D341Med (cell line): ENCODE data around the gene NEUROD1.

Experiments used
- DNase-seq: peaks from one replicate; pipeline ENCODE4 v3.0.0; 2012; ENCODE audit warnings: low spot score

Gene NEUROD1

DNA sequence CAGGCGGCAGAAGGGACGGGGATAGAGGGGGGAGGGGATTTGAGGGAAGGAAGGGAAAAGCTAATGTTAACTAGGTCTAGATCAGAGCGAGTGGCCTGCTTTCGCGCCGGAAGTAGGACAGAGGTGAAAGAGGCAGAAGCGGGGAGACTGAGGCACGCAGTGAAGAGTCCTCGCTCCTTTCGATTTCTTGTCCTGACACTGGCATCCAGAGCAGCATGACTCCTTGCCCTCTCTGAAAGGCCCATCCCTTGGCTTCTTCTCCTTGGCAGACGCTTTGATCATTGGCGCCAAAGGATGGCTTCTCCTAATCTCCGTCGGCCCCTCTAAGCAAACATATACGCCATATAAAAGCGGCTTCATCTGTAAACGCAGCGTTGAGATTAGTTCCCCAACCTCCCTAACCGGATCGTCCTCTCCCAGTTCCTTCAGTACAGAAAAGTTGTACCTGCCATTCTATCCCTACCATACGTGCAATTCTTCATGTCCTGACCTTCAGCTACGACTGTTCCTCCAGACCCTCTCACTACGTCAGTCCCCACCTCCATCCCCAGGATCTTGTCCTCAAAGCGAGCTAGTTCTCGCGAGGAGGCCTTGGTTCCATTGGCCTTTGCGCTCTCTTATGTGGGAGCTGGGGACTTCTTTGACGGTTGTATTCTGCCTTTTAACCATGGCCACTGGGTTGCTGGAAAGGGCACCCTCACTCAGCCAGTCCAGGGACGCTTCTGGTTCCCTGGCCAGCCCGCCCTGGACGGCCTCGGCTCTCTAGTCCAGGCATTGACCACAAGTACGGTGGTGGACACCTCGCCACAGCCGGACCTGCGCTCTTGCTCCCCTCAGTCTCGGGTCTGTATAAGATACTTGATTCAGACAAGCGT lies 857 bp upstream of the NEUROD1 start:
- DNase-seq: no peak

DNA sequence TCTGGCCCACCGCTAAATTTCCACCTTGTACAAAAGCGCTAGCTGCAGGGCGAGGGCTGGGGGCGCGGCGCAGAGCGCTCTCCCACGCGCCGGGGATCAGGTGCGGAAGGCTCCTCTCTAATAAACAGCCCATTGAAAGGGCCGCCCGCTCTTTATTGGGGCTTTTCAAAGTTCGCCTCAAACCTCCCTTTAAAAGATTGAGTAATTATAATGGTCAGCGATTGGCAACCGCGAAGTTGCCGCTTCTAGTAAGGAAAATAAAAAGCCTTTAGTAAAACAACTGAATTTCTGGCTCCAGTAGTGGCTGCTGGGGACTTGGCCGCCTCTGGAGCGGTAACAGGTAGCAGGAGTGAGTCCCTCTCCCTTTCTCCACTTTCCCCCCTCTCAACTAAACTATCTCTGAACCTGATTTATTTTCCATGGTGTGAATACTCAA lies 755 bp downstream of the NEUROD1 start:
- DNase-seq: no peak

DNA sequence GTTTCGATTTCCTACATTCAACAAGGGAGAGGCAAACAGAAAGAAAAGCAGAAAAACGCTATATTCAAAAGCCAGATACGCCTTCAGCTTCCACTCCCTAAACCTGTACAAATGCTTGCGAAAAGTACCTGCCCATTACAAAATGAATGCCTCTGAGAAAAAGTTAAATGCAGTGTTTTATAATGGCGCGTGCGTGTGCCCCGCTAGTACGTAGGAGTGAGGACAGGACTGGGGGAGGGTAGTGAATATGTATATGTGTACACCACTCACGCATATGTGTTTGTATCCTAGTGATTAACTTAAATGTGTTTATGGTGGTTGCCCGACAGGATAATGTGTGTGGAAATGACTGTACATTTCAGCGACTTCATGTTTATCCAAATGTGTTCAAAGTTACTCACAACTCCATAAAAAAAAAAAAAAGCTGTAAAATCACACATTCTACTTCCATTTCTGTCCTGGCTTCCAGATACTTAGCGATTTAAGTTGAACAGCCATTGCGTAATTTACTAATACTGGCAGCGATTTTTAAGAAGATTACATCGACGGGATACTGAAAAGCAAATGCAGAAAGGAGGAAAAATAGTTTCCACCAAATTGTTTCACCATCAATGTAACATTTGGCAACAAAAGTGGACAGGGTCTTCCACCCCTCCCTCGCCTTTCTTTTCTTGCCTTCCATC lies 1.3 kb downstream of the NEUROD1 start:
- no peak for DNase-seq

DNA sequence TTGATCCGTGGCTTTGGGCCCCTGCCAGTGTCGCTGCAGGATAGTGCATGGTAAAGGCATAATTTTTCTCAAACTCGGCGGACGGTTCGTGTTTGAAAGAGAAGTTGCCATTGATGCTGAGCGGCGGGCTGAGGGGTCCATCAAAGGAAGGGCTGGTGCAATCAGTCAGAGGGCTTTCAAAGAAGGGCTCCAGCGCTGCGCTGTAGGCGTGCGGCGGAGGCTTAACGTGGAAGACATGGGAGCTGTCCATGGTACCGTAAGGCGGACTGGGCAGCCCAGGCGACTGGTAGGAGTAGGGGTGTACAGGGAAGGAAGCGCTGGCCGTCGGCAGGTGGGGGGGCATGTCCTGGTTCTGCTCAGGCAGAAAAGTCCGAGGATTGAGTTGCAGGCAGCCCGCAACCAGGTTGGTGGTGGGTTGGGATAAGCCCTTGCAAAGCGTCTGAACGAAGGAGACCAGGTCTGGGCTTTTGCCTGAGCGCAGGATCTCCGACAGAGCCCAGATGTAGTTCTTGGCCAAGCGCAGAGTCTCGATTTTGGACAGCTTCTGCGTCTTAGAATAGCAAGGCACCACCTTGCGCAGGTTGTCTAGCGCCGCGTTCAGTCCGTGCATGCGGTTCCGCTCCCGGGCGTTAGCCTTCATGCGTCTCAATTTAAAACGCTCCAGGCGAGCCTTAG lies 2.3 kb downstream of the NEUROD1 start:
- DNase-seq: no peak

DNA sequence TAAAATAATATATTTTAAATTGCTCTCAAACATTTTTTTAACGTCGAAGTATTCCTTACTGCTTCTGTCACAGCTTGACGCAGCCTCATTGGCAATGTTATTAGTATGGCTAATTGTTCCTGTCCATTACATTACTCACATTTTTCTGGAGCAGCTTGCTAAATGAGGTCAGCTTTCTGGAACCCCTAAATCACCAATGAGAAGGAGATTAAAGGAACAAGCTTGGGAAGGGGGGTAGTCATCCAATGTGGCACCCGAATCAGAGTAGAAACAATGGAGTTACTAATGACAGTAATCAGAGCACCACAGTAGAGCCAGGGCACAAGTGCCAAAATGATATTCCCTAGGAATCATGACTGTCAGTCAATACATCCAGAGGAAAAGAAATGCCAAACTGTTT lies 5.1 kb downstream of the NEUROD1 start:
- DNase-seq: no peak

DNA sequence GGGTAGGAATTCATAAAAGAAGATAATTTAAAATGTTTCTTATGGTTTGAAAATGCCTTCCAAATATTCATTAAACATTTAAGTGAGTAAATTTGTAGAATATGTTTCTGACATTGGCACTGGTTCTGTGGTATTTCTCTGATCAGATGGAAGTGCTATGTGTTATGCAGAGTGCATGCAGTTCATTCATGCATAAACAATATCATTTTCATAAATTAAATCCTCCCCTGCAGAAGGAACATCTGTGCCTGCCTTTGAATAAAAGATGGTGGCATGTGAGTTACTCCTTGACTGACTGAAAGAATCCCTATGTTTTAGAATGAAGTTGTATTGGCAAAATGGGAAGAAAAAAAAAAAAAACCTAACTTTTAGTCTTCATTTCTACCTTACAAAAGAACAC lies 5.9 kb downstream of the NEUROD1 start:
- no peak for DNase-seq

DNA sequence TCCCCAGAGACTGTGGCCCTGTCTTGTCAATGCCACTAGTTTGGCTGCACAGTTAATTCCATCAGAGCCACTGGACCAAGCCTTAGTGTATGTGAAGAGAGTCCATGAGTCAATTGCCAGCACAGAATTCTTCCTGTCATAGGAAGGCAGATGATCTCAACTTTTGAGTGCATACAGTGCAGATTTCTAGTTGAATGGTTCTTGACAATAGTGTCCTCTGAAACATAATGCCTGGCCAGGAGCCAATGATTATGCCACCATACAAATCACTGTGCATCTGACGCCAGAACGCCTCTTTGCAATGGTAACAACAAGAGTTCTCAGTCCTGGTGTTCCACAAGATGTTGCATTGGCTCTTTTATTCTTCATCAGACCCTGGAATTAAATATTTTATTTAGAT lies 7.1 kb downstream of the NEUROD1 start:
- no peak for DNase-seq

DNA sequence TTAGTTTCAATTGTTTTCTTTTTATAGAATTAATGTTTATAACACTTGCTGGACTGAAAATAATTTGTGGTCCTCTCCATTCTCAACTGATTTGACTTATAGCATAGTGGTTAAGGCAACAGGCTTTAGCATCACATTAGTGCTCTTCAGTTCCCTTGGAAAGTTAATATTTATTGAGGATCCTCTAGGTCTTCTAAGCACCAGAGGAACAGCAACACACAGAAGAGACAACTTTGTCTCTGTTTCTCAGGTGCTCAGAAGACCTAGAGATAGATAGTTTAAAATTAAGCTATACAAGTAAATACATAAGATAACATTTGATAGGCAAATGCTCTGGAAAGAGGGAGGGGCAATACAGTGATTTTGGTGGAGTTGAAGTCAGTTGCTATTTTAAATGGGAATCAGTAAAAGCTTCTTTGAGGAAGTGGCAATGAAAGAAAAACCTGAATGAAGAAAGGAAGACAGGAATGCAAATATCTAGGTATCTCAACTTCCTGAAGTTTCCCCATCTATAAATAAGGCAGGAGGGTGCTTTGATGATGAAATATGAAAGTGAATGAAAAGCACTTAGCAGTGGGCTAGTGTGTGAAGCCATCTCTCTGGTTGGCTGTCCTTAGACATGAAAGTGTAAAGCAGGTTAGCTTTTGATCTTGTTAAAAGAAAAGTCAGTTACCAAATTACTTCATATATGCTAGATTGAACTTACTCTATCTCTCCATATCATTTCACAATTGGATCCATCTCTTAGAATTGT lies 7.9 kb downstream of the NEUROD1 start:
- DNase-seq: no peak

DNA sequence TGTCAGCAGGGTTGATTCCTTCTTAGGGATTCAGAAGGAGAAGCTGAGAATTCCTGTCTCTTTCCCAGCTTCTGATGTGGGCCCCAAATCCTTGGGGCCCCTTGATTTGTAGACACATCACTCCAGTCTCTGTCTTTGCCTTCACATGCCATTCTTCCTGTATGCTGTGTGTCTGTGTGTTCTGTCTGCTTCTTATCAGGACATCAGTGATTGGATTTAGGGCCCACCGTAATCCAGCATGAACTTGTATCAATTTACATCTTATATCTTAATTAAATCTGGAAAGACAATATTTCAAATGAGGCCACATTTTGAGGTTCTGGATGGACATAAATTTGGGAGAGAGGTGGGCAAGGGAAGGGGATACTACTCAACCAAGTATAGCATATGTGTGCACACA lies 9.7 kb downstream of the NEUROD1 start:
- no peak for DNase-seq

DNA sequence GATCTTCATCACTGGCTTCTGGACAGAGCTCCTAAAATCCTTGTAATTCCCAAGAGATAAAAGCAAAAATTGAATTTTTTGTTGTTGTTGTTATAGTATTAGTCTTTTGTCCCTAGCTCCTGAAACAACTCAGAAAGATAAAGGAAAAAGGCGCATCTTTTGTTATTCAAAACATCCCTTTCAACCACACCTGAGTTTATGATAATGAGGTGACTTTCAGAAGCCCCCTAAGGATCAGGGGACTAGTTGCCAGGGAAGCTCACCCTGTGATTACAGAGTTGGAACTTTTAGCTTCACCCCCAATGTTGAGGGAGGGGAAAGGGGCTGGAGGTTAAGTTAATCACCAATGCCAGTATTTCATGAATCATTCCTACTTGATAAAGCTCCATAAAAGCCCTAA lies 13.1 kb downstream of the NEUROD1 start:
- DNase-seq: no peak

DNA sequence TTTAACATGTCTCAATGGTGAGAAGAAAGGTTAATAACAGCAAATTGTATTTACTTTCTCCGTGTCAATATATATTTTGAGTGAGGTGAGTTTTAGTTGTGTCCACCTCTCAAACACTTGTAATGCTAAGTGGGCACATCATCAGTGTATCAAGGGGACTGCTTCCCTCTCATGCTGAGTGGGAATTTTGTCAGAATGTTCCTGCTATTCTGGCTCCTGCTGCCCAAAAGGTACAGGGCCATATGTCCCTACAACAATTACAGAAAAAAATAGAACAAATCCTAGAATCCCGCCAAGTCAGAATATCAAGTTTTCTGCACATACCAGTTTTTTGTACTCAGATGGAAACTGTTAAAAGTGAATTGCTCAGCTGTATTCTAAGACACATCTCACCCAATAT lies 18.0 kb downstream of the NEUROD1 start:
- no peak for DNase-seq

DNA sequence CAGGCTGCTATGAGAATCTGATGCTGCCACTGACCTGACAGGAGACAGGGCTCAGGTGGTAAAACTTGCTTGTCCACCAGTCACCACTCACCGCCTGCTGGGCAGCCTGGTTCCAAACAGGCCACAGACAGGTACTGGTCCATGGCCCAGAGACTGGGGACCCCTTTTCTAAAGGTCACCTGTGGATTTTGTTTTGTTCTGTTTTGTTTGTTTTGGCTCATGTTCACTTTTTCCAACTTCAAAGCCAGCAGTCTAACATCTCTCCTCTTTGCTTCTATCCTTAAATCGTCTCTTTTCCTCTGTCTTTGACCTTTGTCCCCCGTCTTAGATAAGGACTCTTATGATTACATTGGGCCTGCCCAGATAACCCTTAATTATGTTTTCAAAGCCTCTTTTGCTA lies 20.1 kb downstream of the NEUROD1 start:
- DNase-seq: no peak

DNA sequence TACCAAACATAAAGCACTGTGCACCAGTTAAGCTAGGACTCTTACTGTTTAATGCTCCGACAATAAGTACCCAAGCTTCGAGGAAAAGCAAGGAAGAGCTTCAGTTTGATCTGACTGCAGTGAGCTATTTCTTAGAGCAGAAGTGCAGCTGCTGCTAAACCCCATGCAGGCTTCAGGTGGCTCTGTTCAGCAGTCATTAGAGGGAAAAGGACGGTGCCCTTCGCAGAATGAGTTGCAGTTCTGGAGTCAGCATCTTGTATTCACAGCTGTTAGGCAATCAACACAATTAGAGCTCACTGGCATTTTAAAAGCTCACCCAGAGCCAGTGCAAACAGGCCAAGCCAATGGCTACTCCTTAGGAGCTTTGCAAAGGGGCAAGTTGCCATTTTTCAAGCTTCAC lies 21.9 kb downstream of the NEUROD1 start:
- peak; percentile 50 for DNase-seq

DNA sequence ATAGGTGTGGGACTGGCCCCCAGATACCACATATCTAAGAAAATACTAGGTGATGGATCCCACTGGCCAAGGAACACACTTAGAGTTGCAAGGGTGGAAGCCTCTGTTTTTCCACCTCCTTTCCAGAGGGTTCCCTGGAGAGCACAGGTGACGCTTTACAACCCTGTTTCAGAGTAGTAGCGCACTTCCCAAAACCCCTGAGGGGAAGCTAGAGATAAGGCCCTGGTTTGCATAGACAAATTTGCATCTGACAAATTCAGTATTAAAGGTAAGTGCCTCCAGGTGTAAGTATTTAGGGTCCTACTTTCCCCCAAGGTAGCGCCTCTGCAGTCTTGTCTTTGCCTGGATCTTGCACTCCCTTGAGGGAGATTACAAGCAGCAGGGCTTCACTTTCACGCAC lies 22.9 kb downstream of the NEUROD1 start:
- no peak for DNase-seq

DNA sequence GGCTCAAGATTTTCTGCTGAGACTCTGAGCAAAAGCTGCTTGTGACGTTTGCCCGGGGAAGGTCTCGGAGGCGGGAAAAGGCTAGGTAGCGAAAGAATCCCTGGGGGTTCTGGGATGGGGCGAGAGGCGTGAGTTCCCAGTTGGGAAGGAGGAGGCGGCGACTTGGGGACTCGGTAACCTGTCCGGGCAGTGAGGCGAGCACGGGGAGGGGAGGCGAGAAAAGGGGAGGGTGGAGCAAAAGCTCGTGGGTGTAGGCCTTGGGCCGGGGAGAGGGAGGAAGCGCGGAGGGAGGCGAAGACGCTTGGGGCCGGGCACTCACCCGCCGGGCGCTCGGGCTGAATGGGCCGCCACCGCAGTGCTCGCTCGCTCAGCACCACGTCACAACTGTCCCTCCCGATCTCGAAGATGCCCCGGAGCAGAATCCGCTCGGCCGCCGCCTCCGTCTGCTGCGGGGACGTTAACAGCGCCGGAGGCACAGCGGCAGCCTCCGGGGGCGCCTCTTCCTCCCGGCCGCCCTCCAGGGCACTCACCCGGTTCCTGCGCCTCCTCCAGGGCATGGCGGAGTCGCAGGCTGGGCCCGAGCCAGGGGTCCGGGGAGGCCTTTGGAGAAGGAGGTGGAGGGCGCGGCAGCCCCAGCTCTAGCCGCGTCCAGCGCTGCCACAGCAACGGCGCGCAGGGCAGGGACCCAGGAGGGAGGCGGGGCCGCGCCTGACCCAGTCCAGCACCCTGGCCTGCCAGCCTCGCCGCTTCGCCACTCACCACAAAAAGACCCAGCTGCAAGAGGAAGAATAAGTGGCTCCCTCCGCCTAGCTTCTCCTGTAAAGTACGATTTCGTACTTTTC lies 23.6 kb downstream of the NEUROD1 start, which contains the start of gene CERKL:
Gene CERKL, minus strand, starts transcription at position 656 of the 842 bp plus-strand sequence. Its CDS starts 99 bp downstream, at position 557.
- peak; percentile 84 for DNase-seq

DNA sequence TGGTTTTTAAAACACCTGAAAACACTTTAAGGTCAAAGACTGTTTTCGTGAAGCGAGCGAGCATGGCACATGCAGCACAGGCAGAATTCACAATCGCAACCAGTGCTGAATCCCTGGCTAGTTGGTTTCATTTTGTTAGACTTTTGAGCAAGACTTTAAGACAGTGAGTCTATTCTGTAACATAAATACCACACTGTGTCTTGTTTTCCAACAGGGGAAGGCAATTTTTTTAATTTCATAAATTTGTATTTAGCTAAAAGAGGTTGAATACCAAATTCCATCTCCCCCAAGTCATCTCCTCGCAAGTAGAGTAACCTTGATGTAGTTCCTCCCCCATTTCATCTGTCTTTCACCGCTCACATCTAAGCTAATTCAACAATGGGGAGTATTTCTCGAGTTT lies 24.8 kb downstream of the NEUROD1 start:
- DNase-seq: no peak

DNA sequence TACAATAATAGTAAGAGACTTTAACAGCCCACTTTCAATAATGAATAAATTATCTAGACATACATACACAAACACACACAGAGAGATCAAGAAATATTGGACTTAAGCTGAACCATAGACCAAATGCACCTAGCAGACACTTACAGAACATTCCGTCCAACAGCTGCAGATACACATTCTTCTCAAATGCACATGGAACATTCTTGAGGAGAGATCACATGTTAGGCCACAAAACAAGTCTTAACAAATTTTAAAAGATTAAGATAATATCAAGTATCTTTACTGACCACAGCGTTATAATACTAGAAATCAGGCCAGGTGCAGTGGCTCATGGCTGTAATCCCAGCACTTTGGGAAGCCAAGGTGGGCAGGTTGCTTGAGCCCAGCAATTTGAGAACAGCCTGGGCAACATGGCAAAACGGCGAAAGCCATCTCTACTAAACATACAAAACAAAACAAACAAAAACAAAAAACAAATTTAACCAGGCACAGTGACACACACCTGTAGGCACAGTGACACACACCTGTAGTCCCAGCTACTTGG lies 30.8 kb downstream of the NEUROD1 start:
- DNase-seq: no peak

DNA sequence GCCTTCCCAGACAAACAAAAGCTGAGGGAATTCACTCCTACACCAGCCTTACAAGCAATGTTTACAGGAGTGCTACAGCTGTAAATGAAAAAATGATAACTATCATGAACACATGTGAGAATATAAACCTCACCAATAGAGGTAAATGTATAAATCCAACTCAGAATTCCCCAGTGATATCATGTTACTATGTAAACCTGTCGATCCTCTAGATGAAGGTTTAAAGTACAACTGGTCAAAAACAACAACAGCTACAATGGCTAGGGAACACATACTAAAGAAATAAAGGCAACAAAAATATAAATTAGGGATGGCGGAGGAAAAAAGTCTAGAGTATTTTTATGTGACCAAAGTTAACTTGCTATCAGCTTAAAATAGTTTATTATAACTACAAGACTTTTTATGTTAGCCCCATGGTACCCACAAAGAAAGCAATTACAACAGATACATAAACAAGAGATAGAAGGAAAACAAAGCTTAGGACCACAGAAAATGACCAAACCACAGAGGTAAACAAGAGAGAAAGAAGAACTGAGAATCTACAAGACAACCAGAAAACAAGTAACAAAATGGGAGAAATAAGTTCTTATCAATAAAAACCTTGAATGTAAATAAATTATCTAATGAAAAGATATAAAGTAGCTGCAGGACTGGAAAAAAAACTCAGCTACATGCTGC lies 31.7 kb downstream of the NEUROD1 start:
- DNase-seq: no peak

DNA sequence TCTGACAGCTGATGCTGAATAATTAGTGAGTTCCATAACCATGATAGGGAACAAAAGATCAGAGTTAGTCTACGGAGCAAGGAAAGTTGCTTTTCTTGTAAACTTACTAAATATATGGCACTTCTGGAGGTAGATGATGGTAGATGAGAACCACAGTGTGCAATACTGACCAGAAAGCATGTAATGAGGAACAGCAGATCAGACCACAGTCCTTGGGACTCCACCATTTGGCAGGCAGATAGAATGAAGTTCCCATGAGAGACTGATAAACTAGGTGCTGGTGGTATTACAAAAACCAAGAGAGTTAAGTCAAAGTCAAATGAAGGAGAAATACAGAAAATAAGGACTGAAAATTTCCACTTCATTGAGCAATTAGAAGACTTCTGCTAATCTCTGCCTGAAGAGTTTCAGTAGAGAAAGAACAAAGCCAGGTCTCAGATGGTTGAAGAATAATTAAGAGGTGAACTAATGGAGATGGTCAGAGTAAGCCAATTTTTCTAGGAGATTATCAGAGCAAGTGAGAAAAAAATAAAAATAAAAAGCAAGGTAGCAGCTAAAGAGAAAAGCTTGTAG lies 33.8 kb downstream of the NEUROD1 start:
- DNase-seq: no peak

DNA sequence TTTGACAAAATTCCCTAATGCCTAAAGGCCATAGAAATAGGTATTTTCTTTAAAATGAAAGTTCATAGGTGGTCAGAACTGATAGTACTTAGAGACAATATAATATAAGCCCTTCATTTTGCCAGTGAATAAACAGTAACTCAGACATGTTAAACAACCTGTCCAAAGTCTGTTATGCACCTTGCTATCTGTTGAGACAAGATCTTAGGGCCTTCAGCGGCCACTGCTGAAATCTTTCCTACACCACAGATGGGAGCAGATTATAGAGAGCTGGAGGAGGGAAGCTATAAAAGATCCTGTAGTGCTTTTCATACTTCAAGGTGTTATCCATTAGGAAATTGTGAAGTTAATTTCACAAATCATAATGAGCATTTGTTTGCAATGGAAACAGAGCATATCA lies 37.2 kb downstream of the NEUROD1 start:
- DNase-seq: no peak
